RWPE1 (cell line): ENCODE results near the gene CALY.

ENCODE experiments used
- CTCF ChIA-PET: fragments of 350-600 bp; sonication (Branson Sonifier 250); formaldehyde crosslinking; extraction: SDS; loops from one replicate; lab custom pipeline; 2021; lab: Yijun Ruan, JAX
- POLR2A ChIA-PET: fragments of 400-600 bp; formaldehyde crosslinking; extraction: SDS; loops from one replicate; lab custom pipeline; 2020; ENCODE audit warnings: antibody characterized with exemption; ENCODE audit not compliant: low non-redundant PET; lab: Yijun Ruan, JAX
- DNase-seq: peaks from one replicate; pipeline ENCODE4 v3.0.0; 2012; ENCODE audit warnings: low spot score
- H3K27ac ChIP-seq: fragments of 450-650 bp; 2 replicates; pipeline ENCODE4 v1.5.1; 2017
- CTCF ChIP-seq: fragments of 450-650 bp; conservative IDR thresholded peaks from 2 replicates; pipeline ENCODE4 v1.5.1; 2017; ENCODE audit warnings: low read depth, mild to moderate bottlenecking

Gene CALY

GRCh38 chr10:133274751-133275683, 61.7 kb downstream of the CALY start:
- POLR2A ChIA-PET = interaction anchor here (0.7 to 1.4 kb wide), 4 partner anchors 14 to 94 kb away, joined by 3 to 6 read pairs (median 4); no protein-coding TSS in a partner anchor
- peak overlapping the region; percentile 33; the same call in 1 of the 2 replicates for H3K27ac ChIP-seq
- CTCF ChIA-PET = interaction anchor here (0.7 to 1.0 kb wide), 3 partner anchors 17 to 133 kb away, joined by 3 to 6 read pairs (median 4); no protein-coding TSS in a partner anchor
- peak; percentile 75 for DNase-seq
- TF ChIP-seq CTCF = no peak
